ENCODE measurements around the gene SSH2.

DNA sequence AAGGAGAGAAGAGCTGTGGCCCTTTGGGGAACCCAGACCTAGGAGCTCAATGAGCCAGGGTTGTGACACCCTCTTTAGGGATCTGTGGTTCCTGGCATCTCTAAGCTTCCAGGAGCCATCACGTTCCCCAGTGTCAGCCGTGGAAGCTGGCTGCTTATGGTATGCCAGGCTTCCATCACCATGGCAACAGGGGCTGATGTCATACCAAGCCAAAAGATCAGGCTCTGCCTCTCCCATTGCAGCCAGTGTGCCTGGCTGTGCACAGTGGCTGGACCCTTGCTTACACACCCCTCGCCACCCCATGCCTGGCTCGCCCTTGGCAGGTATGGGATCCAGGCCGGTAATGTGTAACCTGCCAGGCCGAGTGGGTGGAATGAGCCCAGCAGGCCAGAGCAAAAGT lies 91.1 kb downstream of the SSH2 start:
- TF ChIP-seq MTF1 (CRISPR knock-in tag; IDR thresholded peaks at IDR 0.05; ENCODE audit: borderline replicate concordance) (no peak), OTX1 (CRISPR knock-in tag; IDR thresholded peaks at IDR 0.05) (no peak), EP400 (IDR thresholded peaks at IDR 0.05) (no peak), RAD21 (CRISPR knock-in tag; conservative IDR thresholded peaks at IDR 0.05 in 1 of 2, IDR thresholded peaks at IDR 0.05 in 1 of 2) (no peak), CBX3 (IDR thresholded peaks at IDR 0.05; ENCODE audit: borderline replicate concordance in 1 of 2, low read length in 2 of 2) (no peak), SP1 (CRISPR knock-in tag; IDR thresholded peaks at IDR 0.05) (no peak), PHB2 (IDR thresholded peaks at IDR 0.05; ENCODE audit: low read depth) (no peak), MTA1 (IDR thresholded peaks at IDR 0.05; ENCODE audit: borderline replicate concordance) (no peak), NFXL1 (CRISPR knock-in tag; IDR thresholded peaks at IDR 0.05) (no peak), SMARCC2 (IDR thresholded peaks at IDR 0.05; ENCODE audit: low read depth) (no peak), BMI1 (IDR thresholded peaks at IDR 0.05; ENCODE audit: low read length) (no peak), RFX5 (IDR thresholded peaks at IDR 0.05; ENCODE audit: low read depth, low read length) (no peak)
- TF ChIP-seq, protein P1, sequence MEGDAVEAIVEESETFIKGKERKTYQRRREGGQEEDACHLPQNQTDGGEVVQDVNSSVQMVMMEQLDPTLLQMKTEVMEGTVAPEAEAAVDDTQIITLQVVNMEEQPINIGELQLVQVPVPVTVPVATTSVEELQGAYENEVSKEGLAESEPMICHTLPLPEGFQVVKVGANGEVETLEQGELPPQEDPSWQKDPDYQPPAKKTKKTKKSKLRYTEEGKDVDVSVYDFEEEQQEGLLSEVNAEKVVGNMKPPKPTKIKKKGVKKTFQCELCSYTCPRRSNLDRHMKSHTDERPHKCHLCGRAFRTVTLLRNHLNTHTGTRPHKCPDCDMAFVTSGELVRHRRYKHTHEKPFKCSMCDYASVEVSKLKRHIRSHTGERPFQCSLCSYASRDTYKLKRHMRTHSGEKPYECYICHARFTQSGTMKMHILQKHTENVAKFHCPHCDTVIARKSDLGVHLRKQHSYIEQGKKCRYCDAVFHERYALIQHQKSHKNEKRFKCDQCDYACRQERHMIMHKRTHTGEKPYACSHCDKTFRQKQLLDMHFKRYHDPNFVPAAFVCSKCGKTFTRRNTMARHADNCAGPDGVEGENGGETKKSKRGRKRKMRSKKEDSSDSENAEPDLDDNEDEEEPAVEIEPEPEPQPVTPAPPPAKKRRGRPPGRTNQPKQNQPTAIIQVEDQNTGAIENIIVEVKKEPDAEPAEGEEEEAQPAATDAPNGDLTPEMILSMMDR (IDR thresholded peaks at IDR 0.05 in 2 of 3, conservative IDR thresholded peaks at IDR 0.05 in 1 of 3; ENCODE audit: insufficient read depth in 2 of 3, low read depth in 1 of 3, low read length in 3 of 3): no peak
- TF ChIP-seq, protein P2, sequence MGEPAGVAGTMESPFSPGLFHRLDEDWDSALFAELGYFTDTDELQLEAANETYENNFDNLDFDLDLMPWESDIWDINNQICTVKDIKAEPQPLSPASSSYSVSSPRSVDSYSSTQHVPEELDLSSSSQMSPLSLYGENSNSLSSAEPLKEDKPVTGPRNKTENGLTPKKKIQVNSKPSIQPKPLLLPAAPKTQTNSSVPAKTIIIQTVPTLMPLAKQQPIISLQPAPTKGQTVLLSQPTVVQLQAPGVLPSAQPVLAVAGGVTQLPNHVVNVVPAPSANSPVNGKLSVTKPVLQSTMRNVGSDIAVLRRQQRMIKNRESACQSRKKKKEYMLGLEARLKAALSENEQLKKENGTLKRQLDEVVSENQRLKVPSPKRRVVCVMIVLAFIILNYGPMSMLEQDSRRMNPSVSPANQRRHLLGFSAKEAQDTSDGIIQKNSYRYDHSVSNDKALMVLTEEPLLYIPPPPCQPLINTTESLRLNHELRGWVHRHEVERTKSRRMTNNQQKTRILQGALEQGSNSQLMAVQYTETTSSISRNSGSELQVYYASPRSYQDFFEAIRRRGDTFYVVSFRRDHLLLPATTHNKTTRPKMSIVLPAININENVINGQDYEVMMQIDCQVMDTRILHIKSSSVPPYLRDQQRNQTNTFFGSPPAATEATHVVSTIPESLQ (CRISPR knock-in tag; IDR thresholded peaks at IDR 0.05): no peak
